Trophoblast cell (in vitro differentiated cells and primary cell): ENCODE results near the gene SERP2.

Experiments
- DNase-seq, 2 donors: peaks; one replicate each; pipeline ENCODE4 v3.0.0-alpha.2; 2016
- H2AFZ ChIP-seq: 2 replicates; pipeline ENCODE4 v1.6.1; 2013; ENCODE audit warnings: low read length, moderate library complexity, mild to moderate bottlenecking; ENCODE audit not compliant: insufficient read depth, poor library complexity
- H2AK5ac ChIP-seq: 2 replicates; pipeline ENCODE4 v1.6.1; 2013; ENCODE audit warnings: mild to moderate bottlenecking, low read length
- H2BK120ac ChIP-seq: 2 replicates; pipeline ENCODE4 v1.6.1; 2013; ENCODE audit warnings: low read length, mild to moderate bottlenecking, moderate library complexity; ENCODE audit not compliant: insufficient read depth, poor library complexity
- H2BK12ac ChIP-seq: 2 replicates; pipeline ENCODE4 v1.6.1; 2013; ENCODE audit warnings: mild to moderate bottlenecking, low read length, moderate library complexity
- H2BK5ac ChIP-seq: 2 replicates; pipeline ENCODE4 v1.6.1; 2013; ENCODE audit warnings: low read length, low read depth, moderate library complexity, mild to moderate bottlenecking; ENCODE audit not compliant: poor library complexity
- H3K14ac ChIP-seq: 2 replicates; pipeline ENCODE4 v1.6.1; 2013; ENCODE audit warnings: mild to moderate bottlenecking, low read length
- H3K18ac ChIP-seq: 2 replicates; pipeline ENCODE4 v1.6.1; 2013; ENCODE audit warnings: mild to moderate bottlenecking, low read length
- H3K23ac ChIP-seq: 2 replicates; pipeline ENCODE4 v1.6.1; 2013; ENCODE audit warnings: low read length
- H3K27ac ChIP-seq: 2 replicates; pipeline ENCODE4 v1.5.1; 2013; ENCODE audit warnings: low read depth, mild to moderate bottlenecking, inconsistent platforms, low read length, moderate library complexity
- H3K27me3 ChIP-seq: 2 replicates; pipeline ENCODE4 v1.6.1; 2013; ENCODE audit warnings: inconsistent platforms, mild to moderate bottlenecking, low read length, moderate library complexity; ENCODE audit not compliant: insufficient read depth
- H3K36me3 ChIP-seq, 2 experiments: 1 replicate in 1 of 2; 2 replicates in 1 of 2; pipeline ENCODE4 v1.6.1; 2013; ENCODE audit warnings: low read length in 2 of 2, mild to moderate bottlenecking in 2 of 2, moderate library complexity in 1 of 2; ENCODE audit not compliant: insufficient read depth in 2 of 2, control insufficient read depth in 1 of 2
- H3K4ac ChIP-seq: 2 replicates; pipeline ENCODE4 v1.6.1; 2013; ENCODE audit warnings: low read depth, mild to moderate bottlenecking, low read length, moderate library complexity
- H3K4me1 ChIP-seq, 2 experiments: 1 replicate in 1 of 2; 2 replicates in 1 of 2; pipeline ENCODE4 v1.6.1; 2013; ENCODE audit warnings: low read length in 2 of 2, mild to moderate bottlenecking in 2 of 2, moderate library complexity in 1 of 2; ENCODE audit not compliant: insufficient read depth in 2 of 2, control insufficient read depth in 1 of 2
- H3K4me2 ChIP-seq: 2 replicates; pipeline ENCODE4 v1.6.1; 2013; ENCODE audit warnings: inconsistent platforms, mild to moderate bottlenecking, low read length, moderate library complexity
- H3K4me3 ChIP-seq: 2 replicates; pipeline ENCODE4 v1.5.1; 2013; ENCODE audit warnings: mild to moderate bottlenecking, low read depth, low read length, inconsistent platforms
- H3K79me1 ChIP-seq: one replicate; pipeline ENCODE4 v1.6.1; 2013; ENCODE audit warnings: low read length
- H3K79me2 ChIP-seq: 2 replicates; pipeline ENCODE4 v1.6.1; 2013; ENCODE audit warnings: low read length, mild to moderate bottlenecking; ENCODE audit not compliant: control insufficient read depth, insufficient read depth, poor library complexity
- H3K9ac ChIP-seq: 2 replicates; pipeline ENCODE4 v1.6.1; 2013; ENCODE audit warnings: mild to moderate bottlenecking, low read length
- H3K9me3 ChIP-seq: 2 replicates; pipeline ENCODE4 v1.6.1; 2013; ENCODE audit warnings: low read depth, mild to moderate bottlenecking, control low read depth, inconsistent platforms, low read length; ENCODE audit not compliant: insufficient read depth
- H4K12ac ChIP-seq: 2 replicates; pipeline ENCODE4 v1.6.1; 2013; ENCODE audit warnings: low read depth, mild to moderate bottlenecking, low read length, moderate library complexity
- H4K8ac ChIP-seq: 2 replicates; pipeline ENCODE4 v1.6.1; 2013; ENCODE audit warnings: low read depth, mild to moderate bottlenecking, low read length, moderate library complexity
- H4K91ac ChIP-seq: one replicate; pipeline ENCODE4 v1.6.1; 2013; ENCODE audit warnings: low read depth, mild to moderate bottlenecking, low read length, moderate library complexity
- WGBS: extraction: QIAGEN DNeasy Blood & Tissue Kit; methylation state at CpG from one replicate; pipeline ENCODE4 v1.1.7; 2013; ENCODE audit warnings: missing lambda C conversion rate; ENCODE audit not compliant: insufficient read length, insufficient coverage; ENCODE audit errors: extremely low coverage; 5-methylcytosine and 5-hydroxymethylcytosine counted together

SERP2 gene

DNA sequence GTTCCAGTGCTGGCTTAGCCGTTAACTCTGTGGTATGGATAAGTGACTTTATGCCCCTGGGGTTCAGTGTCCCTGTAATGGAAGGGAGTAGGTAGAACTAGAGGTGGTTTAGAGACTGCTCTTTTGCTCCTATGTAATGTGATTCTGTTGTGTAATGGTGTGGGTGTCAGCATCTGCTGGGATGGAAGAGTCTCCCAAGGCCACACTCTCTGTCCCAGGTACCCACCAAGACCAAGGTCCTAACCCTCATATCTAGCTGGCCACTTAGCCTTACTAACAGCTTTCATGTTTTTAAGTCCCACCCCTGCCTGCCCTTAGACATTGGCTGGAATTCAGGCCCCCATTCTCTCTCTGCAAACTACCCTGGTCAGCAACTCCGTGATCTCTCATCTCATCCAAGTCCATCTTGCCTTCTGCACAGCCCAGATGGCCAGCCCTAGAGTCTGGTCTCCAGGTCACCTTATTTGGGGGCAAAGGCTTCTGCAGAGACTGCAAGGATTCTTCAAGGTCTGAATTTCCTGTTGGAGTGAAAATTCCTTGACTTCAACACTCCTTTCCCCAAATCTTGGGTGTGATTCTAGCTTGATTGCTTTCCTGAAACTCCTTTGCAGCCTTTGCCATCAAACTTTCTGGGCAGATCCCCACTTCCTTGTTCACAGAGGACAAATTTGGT is 48.4 kb downstream of the SERP2 start:
- no peaks in the 10 kb centered on the region for H3K79me1 ChIP-seq
- no peak overlapping the region for H2BK12ac ChIP-seq
- no peak overlapping the region for H2BK120ac ChIP-seq
- no peak overlapping the region for H3K4me3 ChIP-seq
- H3K14ac ChIP-seq, result no peak overlapping the region
- no peak overlapping the region for H4K8ac ChIP-seq
- H3K18ac ChIP-seq, result no peak overlapping the region
- no peaks in the 10 kb centered on the region for H3K79me2 ChIP-seq
- no peak overlapping the region for H3K9ac ChIP-seq
- WGBS, result no CpG with 5 or more reads among the region's 2 CpGs
- no peak overlapping the region for H3K27ac ChIP-seq
- no peak overlapping the region for H4K12ac ChIP-seq
- no peak overlapping the region for H3K4ac ChIP-seq
- DNase-seq, result no peak
- no peak overlapping the region for H2BK5ac ChIP-seq
- no peak overlapping the region for H4K91ac ChIP-seq
- H3K36me3 ChIP-seq, result no peaks in the 10 kb centered on the region
- no peaks in the 10 kb centered on the region for H3K27me3 ChIP-seq
- no peak overlapping the region for H3K23ac ChIP-seq
- H2AFZ ChIP-seq, result no peak overlapping the region
- no peak overlapping the region for H3K4me2 ChIP-seq
- H3K9me3 ChIP-seq, result no peaks in the 10 kb centered on the region
- H3K4me1 ChIP-seq, result peaks cover 7 to 13% of the 10 kb centered on the region in 2 experiments
- H2AK5ac ChIP-seq, result no peak overlapping the region

- H4K91ac ChIP-seq, result no peak overlapping the region
- no peaks in the 10 kb centered on the region for H3K27me3 ChIP-seq
- H3K4me3 ChIP-seq, result no peak overlapping the region
- no peak overlapping the region for H2BK12ac ChIP-seq
- H2AK5ac ChIP-seq, result no peak overlapping the region
- no peaks in the 10 kb centered on the region for H3K79me2 ChIP-seq
- no peak overlapping the region for H2AFZ ChIP-seq
- H4K8ac ChIP-seq, result no peak overlapping the region
- no peak overlapping the region for H3K14ac ChIP-seq
- peak; percentile 32 to 64 for DNase-seq
- no peak overlapping the region for H3K4me2 ChIP-seq
- H3K36me3 ChIP-seq, result no peaks in the 10 kb centered on the region
- H2BK120ac ChIP-seq, result no peak overlapping the region
- H3K27ac ChIP-seq, result no peak overlapping the region
- H3K4me1 ChIP-seq, result peaks cover 1 to 9% of the 10 kb centered on the region in 2 experiments
- H3K23ac ChIP-seq, result no peak overlapping the region
- no peaks in the 10 kb centered on the region for H3K79me1 ChIP-seq
- H4K12ac ChIP-seq, result no peak overlapping the region
- H3K4ac ChIP-seq, result no peak overlapping the region
- WGBS, result no CpG with 5 or more reads among the region's 15 CpGs
- no peaks in the 10 kb centered on the region for H3K9me3 ChIP-seq
- H2BK5ac ChIP-seq, result no peak overlapping the region
- no peak overlapping the region for H3K9ac ChIP-seq
- H3K18ac ChIP-seq, result no peak overlapping the region
Observed at GRCh38 chr13:44422755-44423643, 49.4 kb downstream of the SERP2 start.

- DNase-seq, result no peak
- no peak overlapping the region for H3K9ac ChIP-seq
- H3K4me3 ChIP-seq, result no peak overlapping the region
- no peak overlapping the region for H3K4ac ChIP-seq
- no peak overlapping the region for H2BK120ac ChIP-seq
- no peaks in the 10 kb centered on the region for H3K27me3 ChIP-seq
- no peaks in the 10 kb centered on the region for H3K9me3 ChIP-seq
- no peak overlapping the region for H3K27ac ChIP-seq
- no peak overlapping the region for H4K12ac ChIP-seq
- H3K4me1 ChIP-seq, result peaks cover 0 to 7% of the 10 kb centered on the region in 2 experiments
- H3K79me2 ChIP-seq, result no peaks in the 10 kb centered on the region
- no peak overlapping the region for H3K4me2 ChIP-seq
- H2BK12ac ChIP-seq, result no peak overlapping the region
- H2AFZ ChIP-seq, result no peak overlapping the region
- peak overlapping the region; percentile 20 for H3K14ac ChIP-seq
- H4K91ac ChIP-seq, result no peak overlapping the region
- no peaks in the 10 kb centered on the region for H3K79me1 ChIP-seq
- H4K8ac ChIP-seq, result no peak overlapping the region
- no CpG with 5 or more reads among the region's 5 CpGs for WGBS
- no peak overlapping the region for H3K18ac ChIP-seq
- H3K36me3 ChIP-seq, result no peaks in the 10 kb centered on the region
- H3K23ac ChIP-seq, result no peak overlapping the region
- H2BK5ac ChIP-seq, result no peak overlapping the region
- H2AK5ac ChIP-seq, result no peak overlapping the region
Observed at GRCh38 chr13:44423824-44424223, 50.2 kb downstream of the SERP2 start.

GRCh38 chr13:44425041-44425814 is 51.6 kb downstream of the SERP2 start:
- peaks cover 0 to 7% of the 10 kb centered on the region in 2 experiments for H3K4me1 ChIP-seq
- WGBS, result no CpG with 5 or more reads among the region's 9 CpGs
- no peak overlapping the region for H2BK5ac ChIP-seq
- H2BK120ac ChIP-seq, result no peak overlapping the region
- H3K27me3 ChIP-seq, result no peaks in the 10 kb centered on the region
- no peak overlapping the region for H4K8ac ChIP-seq
- no peak overlapping the region for H3K23ac ChIP-seq
- H3K79me1 ChIP-seq, result no peaks in the 10 kb centered on the region
- H3K9ac ChIP-seq, result no peak overlapping the region
- no peak for DNase-seq
- H4K91ac ChIP-seq, result no peak overlapping the region
- no peak overlapping the region for H3K4me2 ChIP-seq
- H3K4ac ChIP-seq, result no peak overlapping the region
- H2AFZ ChIP-seq, result no peak overlapping the region
- no peak overlapping the region for H3K4me3 ChIP-seq
- no peak overlapping the region for H3K27ac ChIP-seq
- no peaks in the 10 kb centered on the region for H3K79me2 ChIP-seq
- no peak overlapping the region for H2AK5ac ChIP-seq
- no peak overlapping the region for H3K14ac ChIP-seq
- no peak overlapping the region for H3K18ac ChIP-seq
- H4K12ac ChIP-seq, result no peak overlapping the region
- no peaks in the 10 kb centered on the region for H3K36me3 ChIP-seq
- no peaks in the 10 kb centered on the region for H3K9me3 ChIP-seq
- no peak overlapping the region for H2BK12ac ChIP-seq
